ENCODE data around the gene TEDDM1. TPM values are rescaled to one million over a fixed set of nuclear protein-coding genes. Genes with fewer than 3 reads are reported as not detected.
"Not testable (repeated sequence)": the region's sequence is repeated elsewhere in the genome, so short reads cannot be mapped to it uniquely, and the experiment has no call there.

Gene TEDDM1
- total RNA-seq (not detected), polyA plus RNA-seq (not detected)
- long read RNA-seq, donor 1: 0 reads
- long read RNA-seq, donor 2: 0 reads

GRCh38 chr1:182400567-182400966 is at the start of gene TEDDM1:
TSS of gene TEDDM1 (minus strand) at chr1:182400667. CDS start at chr1:182400485, 182 bp downstream.
- Histone ChIP-seq H3K4me3 (no peak within 1 kb of the TSS), H3K9me3 (no peaks in the 10 kb centered on the region), H3K36me3 (ENCODE audit: insufficient read depth in 1 of 2, low read depth in 1 of 2) (no peaks in the 10 kb centered on the region), H3K4me1 (peaks cover 23% of the 10 kb centered on the region), H3K27me3 (ENCODE audit: insufficient read depth in 3 of 3, low read length in 2 of 3) (no peaks in the 10 kb centered on the region), H3K27ac (no peak within 1 kb of the TSS)
- intact Hi-C loops (cut with DNase I): no loop called here
- 92 to 95% (median 93%) methylated on average over 4 of the region's 4 CpGs for WGBS, 3 donors
- DNase-seq (no peak), ATAC-seq (no peak)
- no peak for TF ChIP-seq CTCF (IDR thresholded peaks at IDR 0.05)

GRCh38 chr1:182450087-182450486 is 49.6 kb upstream of the TEDDM1 start, which contains the start of gene RGSL1:
TSS of gene RGSL1 (plus strand) at chr1:182450146. CDS start at chr1:182450166, 20 bp downstream.
- intact Hi-C loops (cut with DNase I): no loop called here
- no peak for TF ChIP-seq CTCF (IDR thresholded peaks at IDR 0.05)
- DNase-seq (no peak), ATAC-seq (no peak)
- Histone ChIP-seq H3K4me3 (no peak within 1 kb of the TSS), H3K27ac (no peak within 1 kb of the TSS), H3K27me3 (ENCODE audit: insufficient read depth in 3 of 3, low read length in 2 of 3) (no peaks in the 10 kb centered on the region), H3K9me3 (no peaks in the 10 kb centered on the region), H3K36me3 (ENCODE audit: insufficient read depth in 1 of 2, low read depth in 1 of 2) (no peaks in the 10 kb centered on the region), H3K4me1 (no peaks in the 10 kb centered on the region)

- intact Hi-C loops (cut with DNase I): loop anchor here (5.0 to 10.0 kb wide), 2 partner anchors 337 to 340 kb away; partner anchors contain the start of gene NPL (in 2 of the 2)
- no peaks in the 10 kb centered on the region for H3K36me3 ChIP-seq (ENCODE audit: insufficient read depth in 1 of 2, low read depth in 1 of 2)
- no peak for ATAC-seq
- no peak for TF ChIP-seq CTCF (IDR thresholded peaks at IDR 0.05)
- no peak for DNase-seq
- no peak overlapping the region for H3K27ac ChIP-seq
- WGBS, 3 donors: 33 to 56% (median 46%) methylated on average over 1 of the region's 1 CpG
- H3K9me3 ChIP-seq: no peaks in the 10 kb centered on the region
- no peak overlapping the region for H3K4me3 ChIP-seq
- H3K27me3 ChIP-seq (ENCODE audit: insufficient read depth in 3 of 3, low read length in 2 of 3): no peaks in the 10 kb centered on the region
- H3K4me1 ChIP-seq: no peaks in the 10 kb centered on the region
Measured at GRCh38 chr1:182447660-182448059, 47.2 kb upstream of the TEDDM1 start.

GRCh38 chr1:182447124-182447523 is 46.7 kb upstream of the TEDDM1 start:
- H3K9me3 ChIP-seq; DNase-seq; H3K4me1 ChIP-seq; ATAC-seq; H3K4me3 ChIP-seq; H3K27ac ChIP-seq; H3K27me3 ChIP-seq (ENCODE audit: insufficient read depth in 3 of 3, low read length in 2 of 3); H3K36me3 ChIP-seq (ENCODE audit: insufficient read depth in 1 of 2, low read depth in 1 of 2): not testable (repeated sequence)
- intact Hi-C loops (cut with DNase I): loop anchor here (5.0 to 10.0 kb wide), 2 partner anchors 338 to 340 kb away; partner anchors contain the start of gene NPL (in 2 of the 2)
- WGBS, 3 donors: 97 to 99% (median 98%) methylated on average over 2 of the region's 2 CpGs

GRCh38 chr1:182446033-182446669 is 45.7 kb upstream of the TEDDM1 start:
- H3K27ac ChIP-seq: no peak overlapping the region
- H3K36me3 ChIP-seq (ENCODE audit: insufficient read depth in 1 of 2, low read depth in 1 of 2): no peaks in the 10 kb centered on the region
- ATAC-seq (peak in 3 of 4 donors; percentile 62 to 86 (median 82)), DNase-seq (no peak)
- H3K27me3 ChIP-seq (ENCODE audit: insufficient read depth in 3 of 3, low read length in 2 of 3): no peaks in the 10 kb centered on the region
- intact Hi-C loops (cut with DNase I): loop anchor here (5.0 to 10.0 kb wide), 2 partner anchors 339 to 341 kb away; partner anchors contain the start of gene NPL (in 2 of the 2)
- WGBS, 3 donors: 4 to 6% (median 5%) methylated on average over 3 of the region's 3 CpGs
- H3K4me1 ChIP-seq: no peaks in the 10 kb centered on the region
- peak; percentile 66 for TF ChIP-seq CTCF (IDR thresholded peaks at IDR 0.05)
- no peaks in the 10 kb centered on the region for H3K9me3 ChIP-seq
- no peak overlapping the region for H3K4me3 ChIP-seq
